Activated T-cell treated with anti-CD3 and anti-CD28 coated beads for 24 hours (primary cell): ENCODE results near the gene PRKCZ.

Source experiments
- DNase-seq: peaks from one replicate; pipeline ENCODE4 v3.0.0-alpha.2; 2020; ENCODE audit warnings: low read depth

The PRKCZ gene

DNA sequence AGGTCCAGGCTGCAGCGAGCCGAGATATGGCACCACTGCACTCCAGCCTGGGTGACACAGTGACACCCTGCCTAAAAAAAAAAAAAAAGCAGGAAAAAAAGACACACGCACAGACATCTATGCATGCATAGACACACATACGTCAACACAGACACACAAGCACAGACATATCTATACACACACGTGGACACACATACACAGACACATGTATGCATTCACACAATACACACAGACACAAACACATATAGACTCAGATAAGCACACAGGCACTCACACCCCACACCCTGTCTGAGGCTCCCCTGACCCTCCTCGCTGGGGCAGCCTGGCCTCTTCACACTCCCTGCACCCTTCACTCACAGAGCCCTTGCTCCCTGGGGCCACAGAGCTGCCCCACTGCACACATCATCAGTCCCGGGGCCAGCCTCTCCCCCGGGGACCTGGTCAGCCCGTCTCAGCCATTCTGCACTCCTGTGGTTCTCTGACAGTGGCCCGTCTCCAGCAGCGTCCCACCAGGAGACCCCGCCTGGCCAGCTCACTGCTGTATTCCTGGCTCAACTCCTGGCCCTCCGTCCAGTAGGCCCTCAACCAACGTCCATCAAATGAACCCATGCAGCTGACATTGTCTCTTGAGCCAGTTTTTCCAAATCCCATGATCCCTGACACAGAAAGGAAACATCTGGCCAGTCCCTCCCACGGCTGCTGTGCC, 4.6 kb upstream of the PRKCZ start:
- DNase-seq, result no peak

DNA sequence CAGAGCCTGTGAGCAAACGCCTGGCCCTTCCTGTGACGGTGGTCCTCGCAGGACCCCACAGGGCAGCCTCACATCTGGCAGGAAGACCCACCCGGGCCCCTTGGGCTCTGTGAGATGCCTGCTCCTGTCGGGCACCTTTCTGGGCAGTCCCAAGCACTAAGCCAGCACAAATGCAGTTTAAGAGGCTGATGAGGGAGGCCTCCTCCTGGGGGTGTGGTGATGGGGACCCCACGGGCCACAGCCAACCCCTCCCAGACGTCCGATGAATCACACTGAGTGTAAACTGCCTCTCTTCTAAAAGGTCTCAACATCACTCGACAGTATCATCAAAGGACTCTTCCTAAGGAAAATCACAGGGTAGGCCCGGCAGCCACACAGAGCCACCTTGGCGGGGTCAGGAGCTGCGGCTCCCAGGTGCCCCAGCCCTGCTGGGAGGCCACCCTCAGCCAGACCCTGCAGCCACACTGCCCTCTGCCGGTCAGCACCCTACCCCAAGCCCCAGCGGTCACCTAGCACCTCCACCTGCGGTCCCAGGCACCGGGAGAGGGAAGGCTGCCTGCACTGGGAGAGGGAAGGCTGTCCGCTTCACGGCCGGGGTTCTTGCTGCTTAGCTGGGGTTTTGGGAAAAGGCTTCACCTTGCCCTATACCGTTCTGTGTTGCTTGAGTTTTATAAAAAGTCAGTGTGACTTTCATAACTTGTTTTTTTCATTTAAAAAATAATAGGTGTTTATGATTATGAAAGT, 3.9 kb upstream of the PRKCZ start:
- no peak for DNase-seq

- no peak for DNase-seq
These were observed 3.1 kb upstream of the PRKCZ start for GRCh38 chr1:2046953-2047748.

DNA sequence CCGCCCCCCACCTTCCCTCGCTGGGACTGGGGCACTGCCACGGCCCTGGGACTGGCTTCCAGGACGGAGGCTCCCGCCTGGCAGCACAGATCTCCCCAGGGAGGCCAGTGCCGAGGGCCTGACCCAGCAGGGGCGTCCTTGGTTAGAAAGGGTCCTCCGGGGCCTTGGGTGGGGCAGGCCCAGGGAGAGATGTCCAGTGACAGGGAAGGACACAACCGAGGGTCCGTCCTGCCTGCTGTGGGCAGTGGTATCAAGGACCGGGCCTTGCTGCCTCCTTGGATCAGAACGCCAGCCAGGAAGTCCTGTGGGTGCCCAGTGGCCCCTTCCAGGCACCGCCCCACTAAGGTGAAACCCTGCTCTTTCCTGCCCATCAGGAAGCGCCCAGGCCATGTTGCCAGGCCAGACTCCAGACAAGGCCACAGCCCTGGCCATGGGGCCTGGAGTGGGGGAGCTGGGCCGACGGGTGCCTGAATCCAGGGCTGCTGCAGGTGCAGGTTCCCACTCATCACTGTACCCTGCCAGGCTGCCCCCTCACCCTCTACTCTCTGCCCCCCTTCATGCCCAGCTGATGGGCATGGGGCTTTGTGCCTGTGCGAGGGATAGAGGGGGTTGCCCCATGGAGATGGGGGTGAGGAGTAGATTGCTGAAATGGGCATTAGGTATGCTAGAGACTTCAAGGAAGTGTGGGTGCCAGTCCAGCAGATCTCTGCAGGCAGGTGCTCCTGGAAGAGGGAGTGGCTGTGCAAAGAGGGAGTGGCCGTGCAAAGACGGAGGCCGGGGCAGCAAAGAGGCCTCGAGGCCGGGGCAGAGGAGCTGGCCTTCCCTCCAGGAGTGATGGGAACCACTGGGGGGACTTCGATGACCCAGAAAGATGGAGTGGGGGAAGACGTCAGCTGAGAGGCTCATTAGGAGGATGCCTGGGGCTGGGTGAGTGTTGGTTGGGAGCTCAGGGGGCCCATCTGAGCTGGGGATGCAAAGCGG, 2.2 kb upstream of the PRKCZ start:
- DNase-seq, result no peak

DNA sequence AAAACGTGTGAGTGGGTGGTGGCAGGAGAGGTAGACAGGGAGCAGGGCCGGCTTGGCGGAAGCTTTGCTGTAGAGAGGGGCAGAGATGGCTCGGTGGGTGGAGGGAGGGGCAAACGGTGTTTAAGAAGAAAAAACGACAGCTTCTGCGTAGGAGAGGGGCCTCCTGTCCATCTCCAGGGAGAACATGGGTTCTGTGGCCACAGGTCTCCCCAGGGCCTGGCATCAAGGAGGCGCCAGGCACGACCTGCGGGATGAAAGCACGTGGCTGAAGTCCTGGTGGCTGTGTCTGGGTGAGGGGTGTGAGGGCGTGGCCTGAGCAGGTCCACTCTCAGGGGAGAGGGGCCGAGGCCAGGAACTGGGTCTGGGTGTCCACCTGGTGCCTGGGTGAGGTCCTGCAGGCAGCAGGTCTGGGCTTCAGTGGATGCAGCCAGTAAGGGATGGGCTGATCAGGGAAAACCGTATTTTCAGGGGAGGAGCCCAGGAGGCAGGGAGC, 940 bp upstream of the PRKCZ start:
- no peak for DNase-seq

GRCh38 chr1:2050461-2050792, 216 bp downstream of the PRKCZ start:
- no peak for DNase-seq

DNA sequence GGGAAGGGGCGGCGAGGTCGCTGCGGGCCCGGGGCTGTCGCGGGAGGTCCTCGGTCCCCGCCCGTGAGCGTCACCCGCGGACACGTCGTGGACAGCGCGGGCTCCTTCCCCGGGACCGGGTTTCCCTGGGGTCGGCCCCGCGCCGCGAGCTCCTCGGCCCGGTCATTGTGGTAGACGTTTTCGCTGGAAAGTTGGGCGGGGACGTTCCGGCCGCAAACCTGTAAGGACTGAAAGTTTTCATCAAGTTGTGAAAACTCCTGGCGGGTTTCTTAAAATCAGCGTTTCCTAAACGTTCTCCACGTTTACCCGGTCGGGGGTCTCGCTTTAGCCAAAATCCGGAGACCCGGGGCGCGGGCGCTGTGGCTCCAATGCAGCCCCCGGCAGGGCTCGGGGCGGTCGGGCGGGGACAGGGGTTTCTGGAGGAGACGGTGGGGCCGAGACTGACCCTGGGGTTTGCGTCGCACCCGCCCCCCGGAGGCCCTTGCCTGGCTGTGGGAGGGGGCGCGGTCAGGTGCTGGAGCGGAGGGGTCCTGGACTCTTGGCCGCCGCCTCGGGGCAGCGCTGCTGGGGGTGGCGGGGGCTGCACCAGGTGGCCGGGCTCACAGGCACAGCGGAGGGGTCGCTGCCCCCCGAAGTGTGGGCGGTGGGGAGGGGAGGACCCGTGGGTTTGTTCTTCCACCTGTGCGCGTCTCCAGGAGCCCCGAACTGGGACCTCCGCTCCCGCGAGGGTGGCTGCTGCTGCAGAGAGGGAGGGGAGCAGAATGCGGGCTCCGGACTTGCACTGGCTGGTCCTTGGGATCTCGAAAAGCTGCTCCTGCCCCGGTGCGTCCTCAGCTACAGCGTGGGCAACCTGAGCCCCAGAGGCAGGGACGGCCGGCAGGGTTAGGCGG, 827 bp downstream of the PRKCZ start:
- DNase-seq, result no peak

GRCh38 chr1:2052054-2052679, 2.0 kb downstream of the PRKCZ start:
- DNase-seq, result no peak

GRCh38 chr1:2052756-2053155, 2.5 kb downstream of the PRKCZ start:
- DNase-seq, result no peak

DNA sequence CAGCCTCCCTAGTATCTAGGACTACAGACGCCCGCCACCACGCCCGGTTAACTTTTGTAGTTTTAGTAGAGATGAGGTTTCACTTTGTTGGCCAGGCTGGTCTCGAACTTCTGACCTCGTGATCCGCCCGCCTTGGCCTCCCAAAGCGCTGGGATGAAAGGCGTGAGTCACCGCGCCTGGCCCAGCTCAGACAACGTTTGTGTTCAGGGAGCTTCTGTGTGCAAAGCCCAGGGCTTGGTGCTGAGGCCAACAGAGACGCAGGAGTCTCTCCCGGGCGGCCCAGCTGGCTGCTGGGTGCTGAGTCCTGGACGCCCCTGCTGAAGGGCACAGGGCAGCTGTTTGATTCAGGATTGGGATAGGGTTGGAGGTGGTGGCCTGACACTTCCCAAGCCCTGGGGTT, 3.0 kb downstream of the PRKCZ start:
- DNase-seq, result no peak

DNA sequence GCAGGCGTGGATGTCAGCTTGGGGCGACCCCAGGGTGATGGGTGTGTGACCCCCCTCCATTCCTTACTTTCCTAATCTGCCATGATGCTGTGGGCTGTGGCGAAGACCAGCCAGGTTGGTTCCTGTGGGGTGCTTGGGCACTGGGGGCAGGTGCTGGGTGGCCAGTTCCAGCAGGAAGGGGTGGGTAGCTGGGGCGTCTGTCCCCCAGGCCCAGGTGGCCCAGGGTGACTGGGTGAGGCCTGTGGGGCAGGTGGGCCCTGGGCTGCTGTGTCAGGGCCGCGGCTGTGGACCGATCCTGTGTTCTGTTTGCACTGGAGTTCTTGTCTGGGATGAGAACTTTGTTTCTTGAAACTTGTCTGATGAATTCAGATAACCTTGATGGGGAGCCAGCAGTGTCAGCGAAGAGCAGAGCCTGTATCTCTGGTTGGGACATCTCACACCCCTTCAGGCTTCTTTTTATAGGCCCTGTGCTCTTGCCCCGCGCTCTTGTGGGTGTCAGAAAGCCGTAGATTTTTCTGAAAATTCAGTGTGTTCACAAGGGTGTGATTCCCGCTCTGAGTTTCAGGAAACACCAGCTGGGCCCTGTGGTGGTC, 3.7 kb downstream of the PRKCZ start:
- no peak for DNase-seq

DNA sequence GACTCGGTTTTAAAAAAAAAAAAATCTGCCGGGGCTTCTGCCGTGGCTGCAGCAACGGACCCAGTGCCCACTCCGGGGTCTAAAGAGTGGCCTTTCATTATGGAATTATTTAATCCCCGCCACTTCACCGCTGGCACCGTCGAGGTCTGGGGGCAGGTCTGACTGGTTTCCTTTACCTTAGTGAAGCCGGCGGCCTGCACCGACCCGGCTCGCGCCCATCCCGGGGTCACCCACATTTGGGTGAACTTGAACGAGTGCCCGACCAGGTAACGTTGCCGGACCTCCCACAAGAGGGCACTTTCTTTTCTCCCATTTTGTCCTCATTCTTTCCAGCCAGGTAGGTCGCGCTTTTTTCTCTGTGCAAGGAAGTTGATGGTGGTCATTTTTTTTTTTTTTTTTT, 4.3 kb downstream of the PRKCZ start:
- DNase-seq, result no peak

DNA sequence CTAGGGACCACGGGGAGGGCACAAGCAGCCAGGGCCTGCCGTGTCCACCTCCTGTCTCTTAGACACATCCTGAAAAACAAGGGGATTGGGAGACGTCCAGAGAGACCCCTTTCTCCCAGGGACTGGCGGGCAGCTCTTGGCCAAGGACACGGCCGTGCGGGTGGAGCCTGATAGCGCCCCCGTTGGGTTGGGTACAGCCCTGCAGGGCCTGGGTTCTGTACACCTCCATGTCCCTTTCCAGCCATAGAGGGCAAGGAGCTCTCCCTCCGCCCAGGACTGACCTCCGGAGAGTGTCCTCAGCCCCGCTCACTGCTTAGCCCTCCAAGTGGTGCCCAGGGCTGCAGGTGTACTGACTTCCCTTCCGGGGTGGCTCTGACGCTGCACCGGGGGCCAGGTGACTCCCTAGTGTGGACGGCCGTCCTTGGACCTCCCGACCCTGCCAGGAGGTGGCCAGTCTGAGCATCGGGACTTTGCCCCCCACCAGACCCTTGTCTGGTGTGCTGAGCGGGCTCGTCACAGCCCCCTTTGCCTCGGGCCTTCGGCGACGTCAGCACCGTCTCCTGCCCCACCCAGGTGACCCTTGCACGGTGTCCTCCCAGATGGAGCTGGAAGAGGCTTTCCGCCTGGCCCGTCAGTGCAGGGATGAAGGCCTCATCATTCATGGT, 5.8 kb downstream of the PRKCZ start:
- no peak for DNase-seq

GRCh38 chr1:2056955-2057590, 6.9 kb downstream of the PRKCZ start:
- no peak for DNase-seq

DNA sequence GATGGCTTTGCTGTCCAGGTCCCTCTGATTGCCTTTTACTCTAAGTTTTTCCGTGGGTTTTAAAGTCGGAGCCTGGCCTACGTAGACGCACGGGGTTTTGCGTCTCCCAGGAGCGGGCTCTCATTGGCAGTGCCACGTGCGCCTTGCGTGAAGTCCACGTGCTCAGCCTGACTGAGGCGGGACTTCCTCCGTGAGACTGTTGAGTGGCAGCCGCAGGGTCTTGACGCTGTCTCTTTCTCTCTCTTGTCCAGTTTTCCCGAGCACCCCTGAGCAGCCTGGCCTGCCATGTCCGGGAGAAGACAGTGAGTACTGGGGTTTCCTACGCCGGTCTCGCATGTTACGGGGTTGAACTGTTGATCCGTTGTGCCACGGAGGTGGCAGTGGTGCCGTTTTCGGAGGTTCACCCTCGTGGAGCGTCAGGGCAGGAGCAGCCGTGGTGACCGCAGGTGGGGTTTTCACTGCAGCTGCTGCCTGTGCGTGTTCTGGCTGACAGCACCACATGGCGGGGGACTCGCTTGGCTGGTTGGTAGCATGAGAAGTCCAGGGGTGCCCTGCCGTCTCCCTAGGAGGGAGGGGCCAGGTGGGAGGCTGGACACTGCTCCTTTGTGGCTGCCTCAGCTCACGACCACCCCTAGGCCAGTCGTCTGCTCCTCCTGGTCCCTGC, 9.2 kb downstream of the PRKCZ start:
- DNase-seq, result no peak

DNA sequence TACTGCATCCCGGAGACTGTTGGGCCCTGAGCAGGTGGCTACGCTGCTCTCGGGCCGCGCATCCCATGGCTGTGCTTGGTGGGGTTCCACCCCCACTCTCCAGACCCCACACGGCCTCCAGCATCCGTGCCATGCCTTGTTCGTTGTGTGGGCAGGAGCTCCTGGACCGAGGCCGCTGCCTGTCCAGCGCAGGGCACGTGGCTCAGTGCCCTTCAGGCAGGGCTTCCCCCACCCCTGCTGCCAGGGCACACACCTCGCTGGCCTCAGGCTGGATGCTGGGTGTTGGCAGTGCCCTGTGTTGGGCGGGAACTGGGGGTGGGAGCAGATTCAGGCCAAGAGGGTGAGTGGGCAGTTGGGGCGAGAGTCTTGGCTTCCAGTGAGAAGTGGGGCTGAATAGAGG, 9.9 kb downstream of the PRKCZ start:
- DNase-seq, result no peak

DNA sequence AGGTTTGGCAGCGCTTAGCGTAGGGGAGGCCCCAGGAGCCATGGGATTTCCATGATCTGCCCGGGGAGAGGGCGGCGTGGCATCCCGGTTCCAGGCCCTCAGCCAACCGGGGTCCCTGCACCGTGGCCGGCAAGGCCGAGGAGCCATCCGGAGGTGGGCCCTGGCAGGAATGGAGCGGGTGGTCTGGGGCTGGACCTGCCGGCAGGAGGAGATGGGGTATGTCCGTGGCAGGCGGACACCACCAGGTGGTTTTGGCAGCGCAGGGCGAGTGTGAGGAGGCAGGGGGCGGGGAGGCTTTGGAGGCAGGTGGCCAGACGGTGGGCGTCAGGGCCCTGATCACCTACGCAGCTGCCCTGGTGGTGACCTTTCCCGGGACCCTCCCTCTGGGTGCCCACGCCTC, 10.3 kb downstream of the PRKCZ start:
- no peak for DNase-seq

- no peak for DNase-seq
These were observed 11.0 kb downstream of the PRKCZ start for GRCh38 chr1:2061065-2061778.
